Gastrocnemius medialis (tissue), 4 donors: ENCODE data around the gene BCS1L. TPM values are rescaled to one million over a fixed set of nuclear protein-coding genes. Genes with fewer than 3 reads are reported as not detected.

Source experiments
- ATAC-seq, 2 donors: fragments of 150-250 bp; one replicate each; pipeline ENCODE4 v1.9.1; 2016
- DNase-seq, 2 donors: peaks; one replicate each; pipeline ENCODE4 v3.0.0-alpha.2; 2019
- H3K27ac ChIP-seq, 4 donors: fragments of 200-600 bp; sonication (generic); 1 replicate in 1 of 4; 2 replicates in 3 of 4; pipeline ENCODE4 v1.5.1; 2016 to 2018; ENCODE audit warnings: mild to moderate bottlenecking in 2 of 4, moderate library complexity in 1 of 4
- H3K27me3 ChIP-seq, 3 donors: fragments of 200-600 bp; sonication (generic) in 2 of 3; 1 replicate in 1 of 3; 2 replicates in 2 of 3; pipeline versions ENCODE4 v1.5.1 to v1.6.0; 2016 to 2019; ENCODE audit warnings: mild to moderate bottlenecking in 1 of 3, moderate library complexity in 1 of 3
- H3K36me3 ChIP-seq, 2 donors: fragments of 200-600 bp; sonication (generic) in 1 of 2; one replicate each; pipeline ENCODE4 v1.5.1; 2017 to 2018
- H3K4me1 ChIP-seq, 2 donors: fragments of 200-600 bp; sonication (generic) in 1 of 2; one replicate each; pipeline ENCODE4 v1.5.1; 2016 to 2017; ENCODE audit warnings: mild to moderate bottlenecking in 2 of 2
- H3K4me3 ChIP-seq, 4 donors: fragments of 200-600 bp; sonication (generic) in 3 of 4; 1 replicate in 1 of 4; 2 replicates in 3 of 4; pipeline ENCODE4 v1.5.1; 2016 to 2019; ENCODE audit warnings: mild to moderate bottlenecking in 2 of 4
- H3K9me3 ChIP-seq, 3 donors: fragments of 200-600 bp; sonication (generic) in 2 of 3; 1 replicate in 1 of 3; 2 replicates in 2 of 3; pipeline ENCODE4 v1.5.1; 2016 to 2019
- CTCF ChIP-seq, 5 experiments: fragments of 450-650 bp in 3 of 5; fragments of 200-600 bp in 2 of 5; sonication (generic) in 2 of 5; IDR thresholded peaks in 4 of 5; conservative IDR thresholded peaks in 1 of 5; 1 replicate in 4 of 5; 2 replicates in 1 of 5; pipeline ENCODE4 v1.5.1; 2016 to 2019; ENCODE audit warnings: antibody characterized with exemption in 5 of 5, mild to moderate bottlenecking in 3 of 5, moderate library complexity in 3 of 5
- POLR2A ChIP-seq, 2 donors: fragments of 450-650 bp; IDR thresholded peaks; one replicate each; pipeline ENCODE4 v1.6.1; 2017; ENCODE audit warnings: antibody characterized with exemption in 2 of 2, mild to moderate bottlenecking in 2 of 2, moderate library complexity in 2 of 2
- in situ Hi-C, 4 donors: fragments of 200-750 bp; cut with MboI; loops; one replicate each; pipeline versions ENCODE4 v1.15.0 to v1.8.0; 2017; ENCODE audit warnings: low sequenced_read_pairs in 4 of 4
- intact Hi-C: fragments of 100-400 bp; cut with DNase I; formaldehyde crosslinking; loops from one replicate; pipeline ENCODE4 v1.15.1; 2023; ENCODE audit warnings: low total_unique reads
- total RNA-seq, 4 donors: library from RNA; depleted of rRNA; stranded (reverse); fragments of >200 nt; gene quantifications; one replicate each; pipeline versions ENCODE4 v1.1.0 to v1.2.3, GENCODE V29; 2016

The BCS1L gene
- total RNA-seq, 4 donors from 2014 or later = 19.6 to 46.9 (median 22.4) TPM

DNA sequence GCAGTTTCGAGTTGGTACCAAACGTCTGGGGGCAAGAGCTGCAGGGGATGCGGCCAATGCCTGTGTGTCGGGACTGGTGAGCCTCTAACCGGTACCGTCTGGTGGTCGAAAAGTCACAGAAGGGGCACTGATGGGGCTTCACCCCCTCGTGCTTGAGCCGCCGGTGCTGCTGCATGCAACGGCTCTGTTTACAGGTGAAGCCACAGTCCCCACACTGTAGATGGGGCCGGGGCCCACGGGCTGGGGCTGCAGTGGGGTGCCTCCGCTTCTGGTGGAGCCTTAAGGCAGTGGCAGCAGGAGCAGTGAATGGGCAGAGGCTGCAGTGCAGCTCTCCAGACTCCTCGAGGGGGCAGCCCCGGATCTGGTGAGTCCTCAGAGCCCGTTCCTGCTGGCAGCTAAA, 16.7 kb upstream of the BCS1L start:
- H3K9me3 ChIP-seq = no peaks in the 10 kb centered on the region
- peaks cover 3 to 86% of the 10 kb centered on the region in 2 donors for H3K36me3 ChIP-seq
- no peak for ATAC-seq
- in situ Hi-C loops (no loop called here), intact Hi-C loops (no loop called here)
- no peak overlapping the region for H3K4me3 ChIP-seq
- H3K27me3 ChIP-seq = no peaks in the 10 kb centered on the region
- no peak for DNase-seq
- TF ChIP-seq CTCF (IDR thresholded peaks at IDR 0.05 in 4 of 5, conservative IDR thresholded peaks at IDR 0.05 in 1 of 5) = no peak
- TF ChIP-seq POLR2A (IDR thresholded peaks at IDR 0.05) = no peak
- H3K27ac ChIP-seq = no peak overlapping the region
- H3K4me1 ChIP-seq = no peaks in the 10 kb centered on the region

DNA sequence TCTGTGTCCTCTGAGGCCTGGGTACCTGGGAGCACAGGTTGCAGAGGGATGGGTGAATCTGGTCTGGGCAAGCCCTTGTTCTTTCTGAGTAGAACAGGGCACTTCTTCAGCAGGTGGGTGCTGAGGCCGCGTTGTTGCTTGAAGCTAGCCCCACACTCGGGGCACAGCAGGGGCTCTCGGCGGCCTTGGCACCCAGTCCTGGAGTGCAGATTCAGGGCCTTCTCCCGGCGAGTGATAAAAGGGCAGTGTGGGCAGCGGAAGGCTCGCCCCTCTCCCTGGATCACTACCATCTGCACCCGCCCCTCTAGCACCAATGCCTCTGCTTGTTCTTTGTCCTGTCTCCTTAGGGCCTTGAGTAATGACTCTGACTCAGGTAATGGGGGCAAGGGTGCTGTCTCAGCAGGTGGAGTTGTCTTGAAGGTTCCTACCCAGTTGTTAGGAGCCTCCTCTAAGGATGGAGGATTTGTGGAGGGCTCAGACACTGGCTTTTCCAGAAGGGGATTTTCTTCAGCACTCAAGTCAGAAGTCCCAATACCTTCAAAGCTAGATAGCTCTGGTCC, 15.7 kb upstream of the BCS1L start:
- H3K9me3 ChIP-seq = no peaks in the 10 kb centered on the region
- in situ Hi-C loops = no loop called here
- peaks cover 3 to 86% of the 10 kb centered on the region in 2 donors for H3K36me3 ChIP-seq
- intact Hi-C loops = no loop called here
- no peak for DNase-seq
- no peaks in the 10 kb centered on the region for H3K27me3 ChIP-seq
- no peak overlapping the region for H3K27ac ChIP-seq
- no peak for ATAC-seq
- TF ChIP-seq POLR2A (IDR thresholded peaks at IDR 0.05) = no peak
- TF ChIP-seq CTCF (IDR thresholded peaks at IDR 0.05 in 4 of 5, conservative IDR thresholded peaks at IDR 0.05 in 1 of 5) = no peak
- H3K4me1 ChIP-seq = no peaks in the 10 kb centered on the region
- H3K4me3 ChIP-seq = no peak overlapping the region

DNA sequence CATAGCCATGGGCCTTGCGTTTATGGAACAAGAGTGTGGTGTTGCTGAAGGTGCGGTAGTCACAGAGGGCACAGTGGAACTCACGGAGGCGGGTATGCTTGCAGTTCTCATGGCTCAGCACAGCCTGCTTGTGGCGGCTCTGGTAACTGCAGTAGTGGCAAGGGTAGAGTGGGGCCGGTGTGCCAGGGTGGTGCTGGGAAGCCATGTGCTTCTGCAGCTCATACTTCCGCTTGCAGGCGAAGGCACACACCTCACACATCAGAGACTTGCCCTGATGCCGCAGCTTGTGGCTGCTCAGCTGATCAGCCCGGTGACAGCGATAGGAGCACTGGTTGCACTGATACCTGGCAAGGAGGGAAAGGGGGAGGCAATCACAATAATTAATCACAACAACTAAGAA, 14.8 kb upstream of the BCS1L start:
- ATAC-seq (no peak), DNase-seq (no peak)
- Histone ChIP-seq H3K27ac (no peak overlapping the region), H3K27me3 (no peaks in the 10 kb centered on the region), H3K36me3 (peaks cover 3 to 87% of the 10 kb centered on the region in 2 donors), H3K4me3 (no peak overlapping the region), H3K9me3 (no peaks in the 10 kb centered on the region), H3K4me1 (no peaks in the 10 kb centered on the region)
- intact Hi-C loops = no loop called here
- in situ Hi-C loops = no loop called here
- no peak for TF ChIP-seq POLR2A (IDR thresholded peaks at IDR 0.05)
- TF ChIP-seq CTCF (IDR thresholded peaks at IDR 0.05 in 4 of 5, conservative IDR thresholded peaks at IDR 0.05 in 1 of 5) = no peak

- DNase-seq (no peak), ATAC-seq (no peak)
- intact Hi-C loops = no loop called here
- Histone ChIP-seq H3K4me1 (no peaks in the 10 kb centered on the region), H3K36me3 (peaks cover 3 to 90% of the 10 kb centered on the region in 2 donors), H3K9me3 (no peaks in the 10 kb centered on the region), H3K27me3 (no peaks in the 10 kb centered on the region), H3K4me3 (no peak overlapping the region), H3K27ac (peak overlapping the region in 1 of 4 donors; percentile 29)
- in situ Hi-C loops = no loop called here
- TF ChIP-seq CTCF (IDR thresholded peaks at IDR 0.05 in 4 of 5, conservative IDR thresholded peaks at IDR 0.05 in 1 of 5) (no peak), POLR2A (IDR thresholded peaks at IDR 0.05) (no peak)
Observed at GRCh38 chr2:218645126-218645525, 14.4 kb upstream of the BCS1L start.
